Panc1 (cell line): ENCODE results near the gene CMTM7.

Source experiments
- POLR2AphosphoS5 ChIP-seq: IDR thresholded peaks from 2 replicates; pipeline ENCODE4 v1.6.1; 2012; ENCODE audit warnings: mild to moderate bottlenecking, low read depth, low read length, moderate library complexity
- SIN3A ChIP-seq: IDR thresholded peaks from 2 replicates; pipeline ENCODE4 v1.6.1; 2012; ENCODE audit warnings: low read depth, mild to moderate bottlenecking, low read length, moderate library complexity, borderline replicate concordance; ENCODE audit not compliant: insufficient read depth
- TCF7L2 ChIP-seq: IDR thresholded peaks from 2 replicates; pipeline ENCODE4 v1.6.1; 2011; ENCODE audit warnings: mild to moderate bottlenecking, low read depth, low read length, inconsistent platforms
- TF ChIP-seq, protein P1 (sequence below): fragments of 450-650 bp; IDR thresholded peaks from 2 replicates; pipeline ENCODE4 v1.5.1; 2017; ENCODE audit warnings: mild to moderate bottlenecking
- TF ChIP-seq, protein P2 (sequence below), 2 experiments: IDR thresholded peaks; 2 replicates each; pipeline ENCODE4 v1.6.1; 2011 to 2012; ENCODE audit warnings: low read depth in 2 of 2, control low read depth in 1 of 2, low read length in 1 of 2, mild to moderate bottlenecking in 1 of 2, moderate library complexity in 1 of 2; ENCODE audit not compliant: insufficient read depth in 1 of 2

- TF ChIP-seq POLR2AphosphoS5 (no peak), SIN3A (no peak), TCF7L2 (no peak)
- TF ChIP-seq, protein P1, sequence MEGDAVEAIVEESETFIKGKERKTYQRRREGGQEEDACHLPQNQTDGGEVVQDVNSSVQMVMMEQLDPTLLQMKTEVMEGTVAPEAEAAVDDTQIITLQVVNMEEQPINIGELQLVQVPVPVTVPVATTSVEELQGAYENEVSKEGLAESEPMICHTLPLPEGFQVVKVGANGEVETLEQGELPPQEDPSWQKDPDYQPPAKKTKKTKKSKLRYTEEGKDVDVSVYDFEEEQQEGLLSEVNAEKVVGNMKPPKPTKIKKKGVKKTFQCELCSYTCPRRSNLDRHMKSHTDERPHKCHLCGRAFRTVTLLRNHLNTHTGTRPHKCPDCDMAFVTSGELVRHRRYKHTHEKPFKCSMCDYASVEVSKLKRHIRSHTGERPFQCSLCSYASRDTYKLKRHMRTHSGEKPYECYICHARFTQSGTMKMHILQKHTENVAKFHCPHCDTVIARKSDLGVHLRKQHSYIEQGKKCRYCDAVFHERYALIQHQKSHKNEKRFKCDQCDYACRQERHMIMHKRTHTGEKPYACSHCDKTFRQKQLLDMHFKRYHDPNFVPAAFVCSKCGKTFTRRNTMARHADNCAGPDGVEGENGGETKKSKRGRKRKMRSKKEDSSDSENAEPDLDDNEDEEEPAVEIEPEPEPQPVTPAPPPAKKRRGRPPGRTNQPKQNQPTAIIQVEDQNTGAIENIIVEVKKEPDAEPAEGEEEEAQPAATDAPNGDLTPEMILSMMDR, result no peak
- TF ChIP-seq, protein P2, sequence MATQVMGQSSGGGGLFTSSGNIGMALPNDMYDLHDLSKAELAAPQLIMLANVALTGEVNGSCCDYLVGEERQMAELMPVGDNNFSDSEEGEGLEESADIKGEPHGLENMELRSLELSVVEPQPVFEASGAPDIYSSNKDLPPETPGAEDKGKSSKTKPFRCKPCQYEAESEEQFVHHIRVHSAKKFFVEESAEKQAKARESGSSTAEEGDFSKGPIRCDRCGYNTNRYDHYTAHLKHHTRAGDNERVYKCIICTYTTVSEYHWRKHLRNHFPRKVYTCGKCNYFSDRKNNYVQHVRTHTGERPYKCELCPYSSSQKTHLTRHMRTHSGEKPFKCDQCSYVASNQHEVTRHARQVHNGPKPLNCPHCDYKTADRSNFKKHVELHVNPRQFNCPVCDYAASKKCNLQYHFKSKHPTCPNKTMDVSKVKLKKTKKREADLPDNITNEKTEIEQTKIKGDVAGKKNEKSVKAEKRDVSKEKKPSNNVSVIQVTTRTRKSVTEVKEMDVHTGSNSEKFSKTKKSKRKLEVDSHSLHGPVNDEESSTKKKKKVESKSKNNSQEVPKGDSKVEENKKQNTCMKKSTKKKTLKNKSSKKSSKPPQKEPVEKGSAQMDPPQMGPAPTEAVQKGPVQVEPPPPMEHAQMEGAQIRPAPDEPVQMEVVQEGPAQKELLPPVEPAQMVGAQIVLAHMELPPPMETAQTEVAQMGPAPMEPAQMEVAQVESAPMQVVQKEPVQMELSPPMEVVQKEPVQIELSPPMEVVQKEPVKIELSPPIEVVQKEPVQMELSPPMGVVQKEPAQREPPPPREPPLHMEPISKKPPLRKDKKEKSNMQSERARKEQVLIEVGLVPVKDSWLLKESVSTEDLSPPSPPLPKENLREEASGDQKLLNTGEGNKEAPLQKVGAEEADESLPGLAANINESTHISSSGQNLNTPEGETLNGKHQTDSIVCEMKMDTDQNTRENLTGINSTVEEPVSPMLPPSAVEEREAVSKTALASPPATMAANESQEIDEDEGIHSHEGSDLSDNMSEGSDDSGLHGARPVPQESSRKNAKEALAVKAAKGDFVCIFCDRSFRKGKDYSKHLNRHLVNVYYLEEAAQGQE (IDR thresholded peaks at IDR 0.05; ENCODE audit: insufficient read depth in 1 of 2, low read depth in 2 of 2, low read length in 1 of 2), result no peak
These were observed 44.1 kb upstream of the CMTM7 start for GRCh38 chr3:32347343-32348125.
